Mucosa of stomach (tissue), 1 donor: ENCODE measurements around the gene HSP90AB1.

Experiments
- H3K27me3 ChIP-seq: one replicate; pipeline ENCODE4 v1.7.0; 2013; ENCODE audit warnings: mild to moderate bottlenecking, low read length; ENCODE audit not compliant: control insufficient read depth, insufficient read depth
- H3K36me3 ChIP-seq: one replicate; pipeline ENCODE4 v1.7.0; 2013; ENCODE audit warnings: low read length; ENCODE audit not compliant: control insufficient read depth, insufficient read depth
- H3K4me1 ChIP-seq: one replicate; pipeline ENCODE4 v1.7.0; 2013; ENCODE audit warnings: mild to moderate bottlenecking, low read length; ENCODE audit not compliant: control insufficient read depth, insufficient read depth
- H3K4me3 ChIP-seq: one replicate; pipeline ENCODE4 v1.7.0; 2013; ENCODE audit warnings: low read length
- H3K9ac ChIP-seq: one replicate; pipeline ENCODE4 v1.7.0; 2013; ENCODE audit warnings: mild to moderate bottlenecking, low read length, moderate library complexity
- H3K9me3 ChIP-seq: one replicate; pipeline ENCODE4 v1.7.0; 2013; ENCODE audit warnings: mild to moderate bottlenecking, low read length, moderate library complexity; ENCODE audit not compliant: control insufficient read depth
- donor health status: Pancreatic carcinoma.

Gene HSP90AB1

GRCh38 chr6:44246663-44247337 is at the start of gene HSP90AB1:
Gene HSP90AB1 (plus strand): TSS chr6:44247101. CDS start chr6:44248630, 1,529 bp downstream.
- Histone ChIP-seq H3K4me1 (peaks cover 18% of the 10 kb centered on the region), H3K27me3 (no peaks in the 10 kb centered on the region), H3K9me3 (no peaks in the 10 kb centered on the region), H3K4me3 (peak within 1 kb of the TSS; percentile 99), H3K36me3 (peaks cover 11% of the 10 kb centered on the region), H3K9ac (peak within 1 kb of the TSS; percentile 89)

GRCh38 chr6:44198684-44199083 is 48.2 kb upstream of the HSP90AB1 start:
- H3K9ac ChIP-seq: no peak overlapping the region
- H3K27me3 ChIP-seq: no peaks in the 10 kb centered on the region
- no peaks in the 10 kb centered on the region for H3K36me3 ChIP-seq
- H3K4me3 ChIP-seq: no peak overlapping the region
- no peaks in the 10 kb centered on the region for H3K9me3 ChIP-seq
- H3K4me1 ChIP-seq: peaks cover 20% of the 10 kb centered on the region

- H3K9ac ChIP-seq: no peak overlapping the region
- no peak overlapping the region for H3K4me3 ChIP-seq
- H3K36me3 ChIP-seq: no peaks in the 10 kb centered on the region
- H3K27me3 ChIP-seq: no peaks in the 10 kb centered on the region
- H3K4me1 ChIP-seq: peaks cover 26% of the 10 kb centered on the region
- no peaks in the 10 kb centered on the region for H3K9me3 ChIP-seq
Measured at GRCh38 chr6:44199883-44200282, 47.0 kb upstream of the HSP90AB1 start.

GRCh38 chr6:44201200-44201599 is 45.7 kb upstream of the HSP90AB1 start:
- Histone ChIP-seq H3K9ac (peak overlapping the region; percentile 5), H3K9me3 (no peaks in the 10 kb centered on the region), H3K27me3 (no peaks in the 10 kb centered on the region), H3K4me1 (peaks cover 26% of the 10 kb centered on the region), H3K36me3 (no peaks in the 10 kb centered on the region), H3K4me3 (no peak overlapping the region)

GRCh38 chr6:44201638-44202303 is 45.1 kb upstream of the HSP90AB1 start:
- no peak overlapping the region for H3K4me3 ChIP-seq
- no peak overlapping the region for H3K9ac ChIP-seq

GRCh38 chr6:44202332-44202971 is 44.4 kb upstream of the HSP90AB1 start:
- H3K9ac ChIP-seq: no peak overlapping the region
- no peaks in the 10 kb centered on the region for H3K9me3 ChIP-seq
- no peak overlapping the region for H3K4me3 ChIP-seq
- H3K36me3 ChIP-seq: no peaks in the 10 kb centered on the region
- peaks cover 26% of the 10 kb centered on the region for H3K4me1 ChIP-seq
- no peaks in the 10 kb centered on the region for H3K27me3 ChIP-seq

More at GRCh38 chr6:44201638-44202303, 45.1 kb upstream of the HSP90AB1 start:
- H3K27me3 ChIP-seq: no peaks in the 10 kb centered on the region
- no peaks in the 10 kb centered on the region for H3K36me3 ChIP-seq
- H3K9me3 ChIP-seq: no peaks in the 10 kb centered on the region
- peaks cover 26% of the 10 kb centered on the region for H3K4me1 ChIP-seq

GRCh38 chr6:44202972-44203750 is 43.7 kb upstream of the HSP90AB1 start:
- Histone ChIP-seq H3K9me3 (no peaks in the 10 kb centered on the region), H3K27me3 (no peaks in the 10 kb centered on the region), H3K4me1 (peaks cover 26% of the 10 kb centered on the region), H3K9ac (no peak overlapping the region), H3K4me3 (no peak overlapping the region), H3K36me3 (no peaks in the 10 kb centered on the region)

- Histone ChIP-seq H3K9ac (no peak overlapping the region), H3K4me1 (peaks cover 26% of the 10 kb centered on the region), H3K36me3 (no peaks in the 10 kb centered on the region), H3K4me3 (no peak overlapping the region), H3K27me3 (no peaks in the 10 kb centered on the region), H3K9me3 (no peaks in the 10 kb centered on the region)
Measured at GRCh38 chr6:44203955-44204354, 42.9 kb upstream of the HSP90AB1 start.

GRCh38 chr6:44207966-44208365 is 38.9 kb upstream of the HSP90AB1 start:
- Histone ChIP-seq H3K9ac (no peak overlapping the region), H3K9me3 (no peaks in the 10 kb centered on the region), H3K27me3 (no peaks in the 10 kb centered on the region), H3K4me1 (peaks cover 12% of the 10 kb centered on the region), H3K4me3 (no peak overlapping the region), H3K36me3 (no peaks in the 10 kb centered on the region)

GRCh38 chr6:44211284-44211683 is 35.6 kb upstream of the HSP90AB1 start:
- Histone ChIP-seq H3K4me1 (peaks cover 4% of the 10 kb centered on the region), H3K9ac (no peak overlapping the region), H3K27me3 (no peaks in the 10 kb centered on the region), H3K36me3 (no peaks in the 10 kb centered on the region), H3K4me3 (no peak overlapping the region), H3K9me3 (no peaks in the 10 kb centered on the region)

GRCh38 chr6:44214307-44214706 is 32.6 kb upstream of the HSP90AB1 start:
- Histone ChIP-seq H3K4me1 (peaks cover 34% of the 10 kb centered on the region), H3K27me3 (no peaks in the 10 kb centered on the region), H3K4me3 (no peak overlapping the region), H3K9me3 (no peaks in the 10 kb centered on the region), H3K9ac (no peak overlapping the region), H3K36me3 (no peaks in the 10 kb centered on the region)
